Right lobe of liver (tissue), 6 donors: ENCODE measurements around the gene EXOC7. TPM values are rescaled to one million over a fixed set of nuclear protein-coding genes. Genes with fewer than 3 reads are reported as not detected.

ENCODE experiments used
- ATAC-seq, 4 donors: fragments of 200-7000 bp; cut with Tn5 transposase; one replicate each; pipeline ENCODE4 v1.9.1; 2020; ENCODE audit warnings: mild to moderate bottlenecking in 4 of 4, moderate library complexity in 4 of 4
- DNase-seq, 3 donors: peaks; one replicate each; pipeline ENCODE4 v3.0.0-alpha.2; 2020
- H3K27ac ChIP-seq, 3 donors: fragments of 200-600 bp; one replicate each; pipeline ENCODE4 v1.8.0; 2022
- H3K27me3 ChIP-seq, 2 donors: fragments of 200-600 bp; one replicate each; pipeline ENCODE4 v1.8.0; 2022
- H3K36me3 ChIP-seq, 4 donors: fragments of 200-600 bp; sonication (generic) in 1 of 4; one replicate each; pipeline versions ENCODE4 v1.5.1 to v1.8.0; 2017 to 2022; ENCODE audit warnings: control low read depth in 1 of 4
- H3K4me1 ChIP-seq, 4 donors: fragments of 200-600 bp; sonication (generic) in 1 of 4; one replicate each; pipeline versions ENCODE4 v1.5.1 to v1.8.0; 2017 to 2022; ENCODE audit warnings: control low read depth in 1 of 4
- H3K4me3 ChIP-seq, 3 donors: fragments of 200-600 bp; one replicate each; pipeline ENCODE4 v1.8.0; 2022
- H3K9me3 ChIP-seq, 4 donors: fragments of 200-600 bp; sonication (generic) in 1 of 4; one replicate each; pipeline versions ENCODE4 v1.5.1 to v1.8.0; 2017 to 2022; ENCODE audit warnings: control low read depth in 1 of 4
- CTCF ChIP-seq, 4 donors: fragments of 200-600 bp in 3 of 4; fragments of 450-650 bp in 1 of 4; IDR thresholded peaks; one replicate each; pipeline versions ENCODE4 v1.5.1 to v1.8.0; 2016 to 2022; ENCODE audit warnings: antibody characterized with exemption in 4 of 4, mild to moderate bottlenecking in 2 of 4
- POLR2A ChIP-seq: fragments of 450-650 bp; IDR thresholded peaks from one replicate; pipeline ENCODE4 v1.6.1; 2017; ENCODE audit warnings: antibody characterized with exemption, mild to moderate bottlenecking
- WGBS: methylation state at CpG from one replicate; pipeline ENCODE4 v1.1.6; 2018; ENCODE audit warnings: low coverage, low lambda C conversion rate; ENCODE audit not compliant: insufficient coverage; ENCODE audit errors: missing lambda C conversion rate; 5-methylcytosine and 5-hydroxymethylcytosine counted together
- intact Hi-C, 2 donors: fragments of 100-400 bp; cut with DNase I; formaldehyde crosslinking; loops; one replicate each; pipeline versions ENCODE4 v1.11.2 to v1.14.1; 2022
- total RNA-seq, 6 experiments: library from RNA; depleted of rRNA in 2 of 6; stranded (reverse); fragments of >200 nt in 2 of 6; fragmentation: NEBNext Ultra II Directional in 3 of 6; extraction: Animal tissue kit (Norgen Biotek cat#: 25700) in 3 of 6; gene quantifications; one replicate each; pipeline versions ENCODE4 v1.1.0 to v1.2.4, GENCODE V29; 2016 to 2023
- donor health status: DM: no; HTN: yes; CAD: no.
- donor health status: DM: no; HTN: no; CAD: no.
- donor health status: DM: no; HTN: no; CAD: no.
- donor health status: DM: no; HTN: yes; CAD: no.
- donor health status: DM: no; HTN: yes; CAD: no.

EXOC7 gene
- total RNA-seq, 6 experiments from 2014 or later, result 38.5 to 57.9 (median 50.6) TPM

GRCh38 chr17:76150712-76151622 is 47.4 kb upstream of the EXOC7 start:
- Histone ChIP-seq H3K9me3 (no peaks in the 10 kb centered on the region), H3K27me3 (no peaks in the 10 kb centered on the region), H3K4me3 (no peak overlapping the region), H3K27ac (no peak overlapping the region), H3K36me3 (no peaks in the 10 kb centered on the region), H3K4me1 (peaks cover 0 to 10% (median 2%) of the 10 kb centered on the region in 4 donors)
- 62% methylated on average over 15 of the region's 23 CpGs for WGBS
- intact Hi-C loops, result no loop called here
- peak; percentile 86 to 92 (median 88) for ATAC-seq
- DNase-seq, result peak; percentile 52 to 87 (median 78)
- peak in 1 of 4 donors; percentile 8 for TF ChIP-seq CTCF (IDR thresholded peaks at IDR 0.05)
- no peak for TF ChIP-seq POLR2A

- ATAC-seq (no peak), DNase-seq (no peak)
- H3K27ac ChIP-seq, result no peak overlapping the region
- H3K27me3 ChIP-seq, result no peaks in the 10 kb centered on the region
- 84% methylated on average over 3 of the region's 10 CpGs for WGBS
- no peaks in the 10 kb centered on the region for H3K9me3 ChIP-seq
- intact Hi-C loops, result no loop called here
- peaks cover 0 to 10% (median 2%) of the 10 kb centered on the region in 4 donors for H3K4me1 ChIP-seq
- no peaks in the 10 kb centered on the region for H3K36me3 ChIP-seq
- TF ChIP-seq POLR2A, result no peak
- TF ChIP-seq CTCF (IDR thresholded peaks at IDR 0.05), result no peak
- no peak overlapping the region for H3K4me3 ChIP-seq
Measured at GRCh38 chr17:76149214-76149613, 45.6 kb upstream of the EXOC7 start.

- no CpG with 5 or more reads among the region's 1 CpG for WGBS
- intact Hi-C loops, result no loop called here
- no peaks in the 10 kb centered on the region for H3K36me3 ChIP-seq
- H3K4me3 ChIP-seq, result no peak overlapping the region
- no peak for TF ChIP-seq CTCF (IDR thresholded peaks at IDR 0.05)
- no peak for TF ChIP-seq POLR2A
- ATAC-seq (no peak), DNase-seq (no peak)
- H3K4me1 ChIP-seq, result peaks cover 0 to 10% (median 2%) of the 10 kb centered on the region in 4 donors
- no peaks in the 10 kb centered on the region for H3K9me3 ChIP-seq
- no peaks in the 10 kb centered on the region for H3K27me3 ChIP-seq
- H3K27ac ChIP-seq, result no peak overlapping the region
Measured at GRCh38 chr17:76148015-76148326, 44.4 kb upstream of the EXOC7 start.

- WGBS, result 63% methylated on average over 6 of the region's 13 CpGs
- DNase-seq (peak in 1 of 3 donors; percentile 4), ATAC-seq (peak in 3 of 4 donors; percentile 30 to 46 (median 33))
- Histone ChIP-seq H3K36me3 (no peaks in the 10 kb centered on the region), H3K27me3 (no peaks in the 10 kb centered on the region), H3K9me3 (no peaks in the 10 kb centered on the region), H3K27ac (no peak overlapping the region), H3K4me1 (peaks cover 0 to 10% (median 2%) of the 10 kb centered on the region in 4 donors), H3K4me3 (no peak overlapping the region)
- TF ChIP-seq CTCF (IDR thresholded peaks at IDR 0.05) (peak; percentile 48 to 65 (median 58)), POLR2A (no peak)
- intact Hi-C loops, result no loop called here
Measured at GRCh38 chr17:76147211-76148014, 43.8 kb upstream of the EXOC7 start.
